Measurements from ENCODE around the gene NXNL1.

The NXNL1 gene

GRCh38 chr19:17488593-17489391 lies 28.1 kb upstream of the NXNL1 start:
- Histone ChIP-seq H3F3A (ENCODE audit: control insufficient read depth, insufficient read depth) (no peaks in the 10 kb centered on the region; the same call in 1 of the 2 replicates), H3K4me1 (ENCODE audit: control insufficient read depth, low read length) (peaks cover 22% of the 10 kb centered on the region), H3K9me2 (replicated peaks; ENCODE audit: control insufficient read depth, low read length) (no peaks in the 10 kb centered on the region), H3K27ac (ENCODE audit: low read depth, low read length) (no peak overlapping the region), H4K20me1 (ENCODE audit: control insufficient read depth, insufficient read depth, low read depth, low read length) (no peaks in the 10 kb centered on the region), H3K79me2 (ENCODE audit: control insufficient read depth, low read length) (no peaks in the 10 kb centered on the region), H3K9me3 (ENCODE audit: control insufficient read depth, insufficient read depth, low read length) (no peaks in the 10 kb centered on the region), H3K4me3 (ENCODE audit: low read length) (peak overlapping the region; percentile 75), H3K4me2 (ENCODE audit: low read length) (peak overlapping the region; percentile 88), H3K27me3 (ENCODE audit: control insufficient read depth, low read length) (no peaks in the 10 kb centered on the region), H3K36me3 (ENCODE audit: control insufficient read depth, low read length) (no peaks in the 10 kb centered on the region)
- peak; percentile 82 for TF ChIP-seq CTCF (IDR thresholded peaks at IDR 0.05; ENCODE audit: low read depth, low read length, poor library complexity, severe bottlenecking)
- no peak for TF ChIP-seq EZH2phosphoT487 (IDR thresholded peaks at IDR 0.05; ENCODE audit: borderline replicate concordance, low read length)

DNA sequence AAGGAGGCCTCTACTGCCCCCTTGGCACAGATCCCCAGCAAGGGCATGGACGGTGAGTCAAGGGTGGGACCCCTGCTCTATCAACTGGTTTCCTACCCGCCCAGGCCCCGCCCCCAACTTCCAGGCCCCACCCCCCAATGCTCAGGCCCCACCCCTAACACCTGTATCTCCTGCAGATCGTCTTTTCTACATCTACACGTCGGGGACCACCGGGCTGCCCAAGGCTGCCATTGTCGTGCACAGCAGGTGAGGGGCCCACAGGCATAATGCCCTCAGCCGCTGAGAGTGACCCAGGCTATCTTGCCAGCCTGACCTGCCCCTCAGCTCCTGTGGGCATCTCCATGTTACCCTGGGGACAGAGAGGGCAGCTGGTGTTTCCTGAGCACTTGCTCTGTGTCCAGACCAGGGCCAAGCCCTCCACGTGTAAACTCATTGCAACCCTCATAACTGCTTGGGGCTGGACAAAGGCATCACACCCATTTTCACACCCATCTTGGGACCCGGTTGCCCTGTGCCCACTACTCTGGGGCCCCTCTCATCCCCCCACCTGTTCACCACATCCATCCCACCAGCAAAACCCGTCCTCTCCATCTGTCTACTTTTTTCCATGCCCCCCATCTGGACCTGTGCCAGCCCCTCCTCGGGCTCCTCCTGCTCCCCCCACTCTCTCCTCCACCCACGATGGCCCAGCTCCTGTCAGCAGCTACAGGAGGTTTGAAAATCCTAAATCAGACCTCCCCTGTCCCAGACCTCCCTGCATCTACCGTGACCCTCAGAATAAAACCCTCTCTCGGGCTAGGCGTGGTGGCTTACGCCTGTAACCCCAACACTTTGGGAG lies 26.8 kb upstream of the NXNL1 start:
- H3K9me3 ChIP-seq (ENCODE audit: control insufficient read depth, insufficient read depth, low read length), result no peaks in the 10 kb centered on the region
- H3K27me3 ChIP-seq (ENCODE audit: control insufficient read depth, low read length), result no peaks in the 10 kb centered on the region
- no peak overlapping the region for H3K4me3 ChIP-seq (ENCODE audit: low read length)
- H4K20me1 ChIP-seq (ENCODE audit: control insufficient read depth, insufficient read depth, low read depth, low read length), result no peaks in the 10 kb centered on the region
- H3F3A ChIP-seq (ENCODE audit: control insufficient read depth, insufficient read depth), result no peaks in the 10 kb centered on the region
- no peaks in the 10 kb centered on the region for H3K79me2 ChIP-seq (ENCODE audit: control insufficient read depth, low read length)
- H3K27ac ChIP-seq (ENCODE audit: low read depth, low read length), result no peak overlapping the region
- no peaks in the 10 kb centered on the region for H3K9me2 ChIP-seq (replicated peaks; ENCODE audit: control insufficient read depth, low read length)
- H3K4me1 ChIP-seq (ENCODE audit: control insufficient read depth, low read length), result peaks cover 22% of the 10 kb centered on the region
- TF ChIP-seq EZH2phosphoT487 (IDR thresholded peaks at IDR 0.05; ENCODE audit: borderline replicate concordance, low read length), result no peak
- no peak for TF ChIP-seq CTCF (IDR thresholded peaks at IDR 0.05; ENCODE audit: low read depth, low read length, poor library complexity, severe bottlenecking)
- no peaks in the 10 kb centered on the region for H3K36me3 ChIP-seq (ENCODE audit: control insufficient read depth, low read length)
- peak overlapping the region; percentile 88; the same call in 1 of the 2 replicates for H3K4me2 ChIP-seq (ENCODE audit: low read length)

- Histone ChIP-seq H3K9me2 (replicated peaks; ENCODE audit: control insufficient read depth, low read length) (no peaks in the 10 kb centered on the region), H3K27me3 (ENCODE audit: control insufficient read depth, low read length) (no peaks in the 10 kb centered on the region), H3K36me3 (ENCODE audit: control insufficient read depth, low read length) (no peaks in the 10 kb centered on the region), H3K4me2 (ENCODE audit: low read length) (no peak overlapping the region), H3K79me2 (ENCODE audit: control insufficient read depth, low read length) (no peaks in the 10 kb centered on the region), H3K9me3 (ENCODE audit: control insufficient read depth, insufficient read depth, low read length) (no peaks in the 10 kb centered on the region), H3K4me3 (ENCODE audit: low read length) (no peak overlapping the region), H3K27ac (ENCODE audit: low read depth, low read length) (no peak overlapping the region), H4K20me1 (ENCODE audit: control insufficient read depth, insufficient read depth, low read depth, low read length) (no peaks in the 10 kb centered on the region), H3F3A (ENCODE audit: control insufficient read depth, insufficient read depth) (no peaks in the 10 kb centered on the region), H3K4me1 (ENCODE audit: control insufficient read depth, low read length) (peaks cover 22% of the 10 kb centered on the region)
- no peak for TF ChIP-seq EZH2phosphoT487 (IDR thresholded peaks at IDR 0.05; ENCODE audit: borderline replicate concordance, low read length)
- no peak for TF ChIP-seq CTCF (IDR thresholded peaks at IDR 0.05; ENCODE audit: low read depth, low read length, poor library complexity, severe bottlenecking)
Observed at GRCh38 chr19:17486545-17487240, 26.0 kb upstream of the NXNL1 start.

Measured in DOHH2 (cell line).